Mucosa of descending colon (tissue), 3 donors: Measurements from ENCODE around the gene NUDT9. TPM values are rescaled to one million over a fixed set of nuclear protein-coding genes. Genes with fewer than 3 reads are reported as not detected.
A peak's percentile ranks its signal among the peaks of the same experiment; 100 is the strongest.
"Not testable (repeated sequence)": the region's sequence is repeated elsewhere in the genome, so short reads cannot be mapped to it uniquely, and the experiment has no call there.

ENCODE experiments used
- ATAC-seq: fragments of 200-7000 bp; cut with Tn5 transposase; one replicate; pipeline ENCODE4 v1.9.1; 2020; ENCODE audit warnings: mild to moderate bottlenecking, moderate library complexity
- DNase-seq, 3 donors: peaks; one replicate each; pipeline ENCODE4 v3.0.0-alpha.2; 2020
- H3K36me3 ChIP-seq: fragments of 200-600 bp; one replicate; pipeline ENCODE4 v1.8.0; 2021; ENCODE audit warnings: low read depth, mild to moderate bottlenecking
- H3K4me1 ChIP-seq: fragments of 200-600 bp; one replicate; pipeline ENCODE4 v1.8.0; 2021; ENCODE audit warnings: low read depth, mild to moderate bottlenecking
- H3K4me3 ChIP-seq: fragments of 200-600 bp; one replicate; pipeline ENCODE4 v1.8.0; 2021; ENCODE audit warnings: mild to moderate bottlenecking
- H3K9me3 ChIP-seq: fragments of 200-600 bp; one replicate; pipeline ENCODE4 v1.8.0; 2021; ENCODE audit warnings: mild to moderate bottlenecking
- CTCF ChIP-seq: fragments of 200-600 bp; IDR thresholded peaks from one replicate; pipeline ENCODE4 v1.8.0; 2022; ENCODE audit warnings: antibody characterized with exemption, mild to moderate bottlenecking
- intact Hi-C, 2 donors: fragments of 100-400 bp; cut with DNase I in 1 of 2; cut with micrococcal nuclease in 1 of 2; formaldehyde crosslinking; loops; one replicate each; pipeline versions ENCODE4 v1.11.0 to v1.11.1; 2022; cut with DNase I, micrococcal nuclease
- total RNA-seq, 3 donors: library from RNA; stranded (reverse); fragmentation: NEBNext Ultra II Directional in 2 of 3; extraction: Animal tissue kit (Norgen Biotek cat#: 25700) in 2 of 3; gene quantifications; one replicate each; pipeline versions ENCODE4 v1.2.1 to v1.2.4, GENCODE V29; 2021 to 2023
- donor health status: DM: no; HTN: no; CAD: no; lungs with moderate emphysema.
- donor health status: DM: no; HTN: no; CAD: no.
- donor health status: DM: no; HTN: yes; CAD: no.

NUDT9 gene
- total RNA-seq, 3 donors from 2014 or later, result 32.5 to 35.8 (median 32.8) TPM

DNA sequence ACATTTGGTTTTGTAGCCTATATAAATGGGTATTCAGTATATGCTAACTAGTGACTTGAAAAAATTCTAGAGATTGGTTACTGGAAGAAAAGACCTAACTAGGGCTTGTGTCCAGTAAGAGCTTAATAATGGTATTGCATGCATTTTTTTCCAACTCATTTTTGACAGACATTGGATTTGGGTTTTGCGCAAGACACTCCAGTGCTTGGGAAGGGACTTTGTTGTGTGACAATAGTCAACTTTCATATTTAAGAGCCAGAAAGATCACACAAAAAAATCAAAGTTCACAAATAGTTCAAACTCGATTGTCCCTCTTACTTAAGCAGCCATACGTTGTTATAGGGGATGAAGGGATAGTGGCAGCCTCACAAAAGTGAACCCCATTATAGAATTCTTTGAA is 30.2 kb upstream of the NUDT9 start:
- DNase-seq (no peak), ATAC-seq (no peak)
- peaks cover 5% of the 10 kb centered on the region for H3K4me1 ChIP-seq
- no peak for TF ChIP-seq CTCF
- H3K9me3 ChIP-seq, result no peaks in the 10 kb centered on the region
- H3K4me3 ChIP-seq, result no peak overlapping the region
- intact Hi-C loops, result no loop called here
- peaks cover 3% of the 10 kb centered on the region for H3K36me3 ChIP-seq

DNA sequence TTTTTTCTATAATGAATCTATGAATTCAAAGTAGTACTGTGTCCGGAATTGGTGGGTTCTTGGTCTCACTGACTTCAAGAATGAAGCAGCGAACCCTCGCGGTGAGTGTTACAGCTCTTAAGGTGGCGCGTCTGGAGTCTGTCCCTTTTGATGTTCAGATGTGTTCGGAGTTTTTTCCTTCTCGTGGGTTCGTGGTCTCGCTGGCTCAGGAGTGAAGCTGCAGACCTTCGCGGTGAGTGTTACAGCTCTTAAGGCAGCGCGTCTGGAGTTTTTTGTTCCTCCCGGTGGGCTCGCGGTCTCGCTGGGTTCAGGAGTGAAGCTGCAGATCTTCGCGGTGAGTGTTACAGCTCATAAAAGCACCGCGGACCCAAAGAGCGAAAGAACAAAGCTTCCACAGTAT is 27.3 kb upstream of the NUDT9 start:
- H3K4me1 ChIP-seq, H3K36me3 ChIP-seq, ATAC-seq, intact Hi-C loops, H3K4me3 ChIP-seq, H3K9me3 ChIP-seq: not testable (repeated sequence)
- DNase-seq, result peak in 1 of 3 donors; percentile 19

DNA sequence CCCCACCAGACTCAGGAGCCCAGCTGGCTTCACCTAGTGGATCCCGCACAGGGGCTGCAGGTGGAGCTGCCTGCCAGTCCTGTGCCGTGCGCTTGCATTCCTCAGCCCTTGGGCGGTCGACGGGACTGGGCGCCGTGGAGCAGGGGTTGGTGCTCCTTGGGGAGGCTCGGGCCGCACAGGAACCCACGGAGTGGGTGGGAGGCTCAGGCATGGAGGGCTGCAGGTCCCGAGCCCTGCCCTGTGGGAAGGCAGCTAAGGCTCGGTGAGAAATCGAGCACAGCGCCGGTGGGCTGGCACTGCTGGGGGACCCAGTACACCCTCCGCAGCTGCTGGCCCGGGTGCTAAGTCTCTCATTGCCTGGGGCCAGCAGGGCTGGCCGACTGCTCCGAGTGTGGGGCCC is 26.5 kb upstream of the NUDT9 start:
- H3K9me3 ChIP-seq, intact Hi-C loops, H3K4me1 ChIP-seq, ATAC-seq, H3K36me3 ChIP-seq, H3K4me3 ChIP-seq: not testable (repeated sequence)
- peak in 1 of 3 donors; percentile 44 for DNase-seq

DNA sequence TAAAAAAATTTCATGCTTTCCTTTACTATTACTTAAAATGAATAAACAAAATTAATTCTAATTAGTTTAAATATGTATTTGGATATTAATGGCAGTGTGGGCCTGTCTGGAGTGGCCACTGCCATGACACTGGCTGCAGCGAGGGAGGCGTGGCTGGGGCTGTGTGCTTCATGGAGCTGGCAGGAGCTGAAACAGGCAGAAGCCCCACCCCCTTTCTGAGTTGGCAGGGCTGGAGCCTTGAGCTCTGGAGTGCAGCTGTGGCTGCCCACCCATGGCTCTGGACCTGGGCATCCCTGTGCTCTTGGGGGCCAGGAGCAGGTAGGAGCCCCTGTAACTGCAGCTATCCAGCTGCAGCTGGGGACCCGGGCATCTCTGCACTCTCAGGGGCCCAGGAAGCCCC is 23.2 kb upstream of the NUDT9 start:
- intact Hi-C loops, result no loop called here
- H3K9me3 ChIP-seq, result no peaks in the 10 kb centered on the region
- H3K36me3 ChIP-seq, result no peaks in the 10 kb centered on the region
- TF ChIP-seq CTCF, result no peak
- ATAC-seq (peak; percentile 65), DNase-seq (peak in 2 of 3 donors; percentile 62 to 63)
- H3K4me1 ChIP-seq, result no peaks in the 10 kb centered on the region
- H3K4me3 ChIP-seq, result no peak overlapping the region

GRCh38 chr4:87399954-87400353 is 22.4 kb upstream of the NUDT9 start:
- no peak for DNase-seq
- Histone ChIP-seq H3K36me3 (no peaks in the 10 kb centered on the region), H3K9me3 (no peaks in the 10 kb centered on the region), H3K4me3 (no peak overlapping the region), H3K4me1 (no peaks in the 10 kb centered on the region)
- TF ChIP-seq CTCF, result no peak
- intact Hi-C loops, result no loop called here
- ATAC-seq, result no peak

GRCh38 chr4:87403732-87404131 is 18.6 kb upstream of the NUDT9 start:
- H3K4me3 ChIP-seq, DNase-seq, intact Hi-C loops, ATAC-seq, H3K4me1 ChIP-seq, H3K36me3 ChIP-seq, H3K9me3 ChIP-seq: not testable (repeated sequence)

GRCh38 chr4:87405211-87405820 is 17.1 kb upstream of the NUDT9 start:
- TF ChIP-seq CTCF, result no peak
- peaks cover 10% of the 10 kb centered on the region for H3K4me1 ChIP-seq
- ATAC-seq (no peak), DNase-seq (no peak)
- no peaks in the 10 kb centered on the region for H3K36me3 ChIP-seq
- intact Hi-C loops, result no loop called here
- no peak overlapping the region for H3K4me3 ChIP-seq
- H3K9me3 ChIP-seq, result no peaks in the 10 kb centered on the region
